IMR-90 (cell line): ENCODE results near the gene TRPM6. TPM values are rescaled to one million over a fixed set of nuclear protein-coding genes. Genes with fewer than 3 reads are reported as not detected.

Experiments
- ATAC-seq: fragments of 200-7000 bp; cut with Tn5 transposase; 2 replicates; pipeline ENCODE4 v1.9.1; 2020; ENCODE audit warnings: low read depth, mild to moderate bottlenecking, moderate library complexity
- BruUV-seq: library from RNA; stranded (reverse); fragments of 400-500 nt; replicated peaks from 2 replicates; lab custom pipeline; 2021; lab: Mats Ljungman, UMichigan
- CTCF ChIA-PET: fragments of 300-600 bp; formaldehyde crosslinking; extraction: SDS; loops from one replicate; lab custom pipeline; 2021; ENCODE audit warnings: antibody characterized with exemption; lab: Yijun Ruan, JAX
- POLR2A ChIA-PET: fragments of 300-600 bp; sonication (Branson Sonifier 250); formaldehyde crosslinking; loops from one replicate; lab custom pipeline; 2022; ENCODE audit warnings: antibody characterized with exemption; ENCODE audit not compliant: unreplicated experiment; lab: Charles Lee
- DNase-seq: peaks from one replicate; pipeline ENCODE4 v3.0.0; 2013
- H2AFZ ChIP-seq: replicated peaks from 2 replicates; pipeline ENCODE3; 2013; ENCODE audit warnings: low read length, mild to moderate bottlenecking; ENCODE audit not compliant: poor library complexity
- H2AK5ac ChIP-seq: 2 replicates; pipeline ENCODE4 v1.6.1; 2013; ENCODE audit warnings: low read depth, low read length, inconsistent platforms
- H2AK9ac ChIP-seq: replicated peaks from 2 replicates; pipeline ENCODE3; 2013; ENCODE audit warnings: mild to moderate bottlenecking, low read depth, low read length, moderate library complexity; ENCODE audit not compliant: poor library complexity
- H2BK120ac ChIP-seq: 2 replicates; pipeline ENCODE4 v1.6.1; 2013; ENCODE audit warnings: low read depth, low read length, inconsistent platforms
- H2BK15ac ChIP-seq: 3 replicates; pipeline ENCODE4 v1.6.1; 2013; ENCODE audit warnings: low read depth, low read length, inconsistent platforms
- H2BK20ac ChIP-seq: 2 replicates; pipeline ENCODE4 v1.6.1; 2013; ENCODE audit warnings: low read depth, mild to moderate bottlenecking, inconsistent platforms, low read length, moderate library complexity
- H2BK5ac ChIP-seq: 2 replicates; pipeline ENCODE4 v1.6.1; 2013; ENCODE audit warnings: mild to moderate bottlenecking, low read depth, low read length, inconsistent platforms; ENCODE audit not compliant: poor library complexity, severe bottlenecking
- H3K14ac ChIP-seq: replicated peaks from 2 replicates; pipeline ENCODE4 v1.6.1; 2013; ENCODE audit warnings: low read depth, low read length, inconsistent platforms
- H3K18ac ChIP-seq: 2 replicates; pipeline ENCODE4 v1.6.1; 2013; ENCODE audit warnings: low read depth, low read length, control low read depth
- H3K23ac ChIP-seq: 2 replicates; pipeline ENCODE4 v1.6.1; 2013; ENCODE audit warnings: low read depth, low read length, inconsistent platforms
- H3K27ac ChIP-seq: 2 replicates; pipeline ENCODE4 v1.5.1; 2013; ENCODE audit warnings: mild to moderate bottlenecking, control low read depth, low read length; ENCODE audit not compliant: insufficient read depth
- H3K27me3 ChIP-seq: 2 replicates; pipeline ENCODE4 v1.6.1; 2013; ENCODE audit warnings: low read length; ENCODE audit not compliant: control insufficient read depth, insufficient read depth
- H3K36me3 ChIP-seq: 2 replicates; pipeline ENCODE4 v1.6.1; 2013; ENCODE audit warnings: low read length, mixed read lengths; ENCODE audit not compliant: control insufficient read depth, insufficient read depth
- H3K4ac ChIP-seq: 2 replicates; pipeline ENCODE4 v1.6.1; 2013; ENCODE audit warnings: low read depth, low read length, inconsistent platforms
- H3K4me1 ChIP-seq: 2 replicates; pipeline ENCODE4 v1.6.1; 2013; ENCODE audit warnings: low read length, mixed read lengths; ENCODE audit not compliant: control insufficient read depth, insufficient read depth
- H3K4me2 ChIP-seq: 2 replicates; pipeline ENCODE4 v1.6.1; 2013; ENCODE audit warnings: low read depth, mild to moderate bottlenecking, control low read depth, low read length, moderate library complexity
- H3K4me3 ChIP-seq: 2 replicates; pipeline ENCODE4 v1.5.1; 2013; ENCODE audit warnings: low read depth, mild to moderate bottlenecking, control low read depth, low read length, moderate library complexity; ENCODE audit not compliant: insufficient read depth
- H3K56ac ChIP-seq: 2 replicates; pipeline ENCODE4 v1.6.1; 2013; ENCODE audit warnings: low read length, inconsistent platforms; ENCODE audit not compliant: insufficient read depth; ENCODE audit errors: extremely low read depth
- H3K79me1 ChIP-seq, 2 experiments: 2 replicates each; pipeline ENCODE4 v1.6.1; 2013; ENCODE audit warnings: low read length in 2 of 2, inconsistent platforms in 1 of 2, low read depth in 1 of 2
- H3K9ac ChIP-seq: 2 replicates; pipeline ENCODE4 v1.6.1; 2013; ENCODE audit warnings: low read depth, low read length, control low read depth
- H3K9me1 ChIP-seq: 2 replicates; pipeline ENCODE4 v1.6.1; 2013; ENCODE audit warnings: low read length, inconsistent platforms; ENCODE audit not compliant: insufficient read depth
- H3K9me3 ChIP-seq: 2 replicates; pipeline ENCODE4 v1.6.1; 2013; ENCODE audit warnings: low read length; ENCODE audit not compliant: control insufficient read depth, insufficient read depth
- H4K20me1 ChIP-seq: 2 replicates; pipeline ENCODE4 v1.6.1; 2013; ENCODE audit warnings: low read length, inconsistent platforms; ENCODE audit not compliant: insufficient read depth
- H4K5ac ChIP-seq: 2 replicates; pipeline ENCODE4 v1.6.1; 2013; ENCODE audit warnings: mild to moderate bottlenecking, low read depth, low read length, control low read depth
- H4K8ac ChIP-seq, 2 experiments: 2 replicates each; pipeline ENCODE4 v1.6.1; 2013; ENCODE audit warnings: low read depth in 2 of 2, low read length in 2 of 2, control low read depth in 1 of 2, inconsistent platforms in 1 of 2
- H4K91ac ChIP-seq: 2 replicates; pipeline ENCODE4 v1.6.1; 2013; ENCODE audit warnings: low read depth, low read length, inconsistent platforms; ENCODE audit not compliant: insufficient read depth
- BHLHE40 ChIP-seq: fragments of 150-350 bp; IDR thresholded peaks from 2 replicates; pipeline ENCODE4 v1.6.1; 2016; ENCODE audit warnings: mild to moderate bottlenecking, low read depth, low read length
- CEBPB ChIP-seq: IDR thresholded peaks from 2 replicates; pipeline ENCODE4 v1.6.1; 2012; ENCODE audit warnings: low read depth, low read length, improper control_type of control experiment
- CHD1 ChIP-seq: IDR thresholded peaks from 2 replicates; pipeline ENCODE4 v1.6.1; 2012; ENCODE audit warnings: low read depth, low read length, improper control_type of control experiment
- CTCF ChIP-seq: conservative IDR thresholded peaks from 2 replicates; pipeline ENCODE4 v1.5.1; 2012; ENCODE audit warnings: mild to moderate bottlenecking, low read depth, low read length, improper control_type of control experiment
- MAFK ChIP-seq: IDR thresholded peaks from 2 replicates; pipeline ENCODE4 v1.6.1; 2012; ENCODE audit warnings: low read depth, low read length, improper control_type of control experiment
- MAZ ChIP-seq: IDR thresholded peaks from 2 replicates; pipeline ENCODE4 v1.6.1; 2012; ENCODE audit warnings: low read depth, mild to moderate bottlenecking, low read length, improper control_type of control experiment, moderate library complexity, borderline replicate concordance
- MXI1 ChIP-seq: IDR thresholded peaks from 2 replicates; pipeline ENCODE4 v1.6.1; 2012; ENCODE audit warnings: low read depth, mild to moderate bottlenecking, low read length, moderate library complexity, borderline replicate concordance
- NFE2L2 ChIP-seq: fragments of 150-350 bp; IDR thresholded peaks from 2 replicates; pipeline ENCODE4 v1.6.1; 2016; ENCODE audit warnings: low read depth, mild to moderate bottlenecking, low read length
- POLR2A ChIP-seq: IDR thresholded peaks from 2 replicates; pipeline ENCODE4 v1.6.1; 2012; ENCODE audit warnings: mild to moderate bottlenecking, low read depth, low read length
- RAD21 ChIP-seq: IDR thresholded peaks from 2 replicates; pipeline ENCODE4 v1.6.1; 2012; ENCODE audit warnings: low read length, improper control_type of control experiment
- RCOR1 ChIP-seq: IDR thresholded peaks from 2 replicates; pipeline ENCODE4 v1.6.1; 2012; ENCODE audit warnings: mild to moderate bottlenecking, low read length, improper control_type of control experiment; ENCODE audit not compliant: insufficient replicate concordance
- RFX5 ChIP-seq: IDR thresholded peaks from 2 replicates; pipeline ENCODE4 v1.8.0; 2012; ENCODE audit warnings: low read depth, mild to moderate bottlenecking, low read length, moderate library complexity
- USF2 ChIP-seq: fragments of 150-350 bp; IDR thresholded peaks from 2 replicates; pipeline ENCODE4 v1.6.1; 2017; ENCODE audit warnings: mild to moderate bottlenecking, antibody characterized with exemption, low read length, low read depth
- WGBS, 2 experiments: methylation state at CpG; one replicate each; pipeline versions ENCODE4 v1.1.5 to v1.1.7; 2013; ENCODE audit warnings: missing lambda C conversion rate in 2 of 2; ENCODE audit not compliant: insufficient read length in 1 of 2; ENCODE audit errors: extremely low coverage in 2 of 2; 5-methylcytosine and 5-hydroxymethylcytosine counted together
- dilution Hi-C: fragments of 300-500 bp; cut with HindIII; formaldehyde crosslinking; loops from one replicate; pipeline ENCODE4 v1.14.3; 2018; ENCODE audit warnings: low sequenced_read_pairs; ENCODE audit not compliant: unreplicated experiment
- in situ Hi-C: fragments of 300-500 bp; cut with MboI; formaldehyde crosslinking; loops from 3 replicates; pipeline ENCODE4 v1.14.3; 2019; ENCODE audit warnings: low sequenced_read_pairs, inconsistent platforms, mixed read lengths
- intact Hi-C: fragments of 100-400 bp; cut with micrococcal nuclease; formaldehyde crosslinking; loops from 2 replicates; pipeline ENCODE4 v1.10.0; 2022
- polyA plus RNA-seq, 3 experiments: library from polyadenylated mRNA; depleted of rRNA; stranded (reverse); fragments of >200 nt; gene quantifications; 2 replicates each; pipeline ENCODE4 v1.2.3, GENCODE V29; 2012; ENCODE audit warnings: low replicate concordance in 1 of 3
- total RNA-seq: library from RNA; depleted of rRNA; stranded (reverse); fragments of >200 nt; gene quantifications from 2 replicates; pipeline ENCODE4 v1.2.3, GENCODE V29; 2012

TRPM6 gene
- total and polyA plus RNA-seq, 2 of the 4 experiments (the other 2 are of a cell fraction) = under 0.01 to 0.02 TPM

- H3K4me2 ChIP-seq = peak overlapping the region; percentile 40; the same call in 1 of the 2 replicates
- H3K9me1 ChIP-seq = no peaks in the 10 kb centered on the region
- H4K91ac ChIP-seq = no peak overlapping the region
- no peaks in the 10 kb centered on the region for H4K20me1 ChIP-seq
- H3K4ac ChIP-seq = no peak overlapping the region
- no peak overlapping the region for H2BK5ac ChIP-seq
- BruUV-seq = no TSS peak
- H3K79me1 ChIP-seq = no peaks in the 10 kb centered on the region
- H4K5ac ChIP-seq = no peak overlapping the region
- no peak overlapping the region for H2BK15ac ChIP-seq
- no peak overlapping the region for H2BK20ac ChIP-seq
- intact Hi-C loops = no loop called here
- CTCF ChIA-PET = interaction anchor here (1.5 kb wide), 1 partner anchor 14 kb away, joined by 5 read pairs; no protein-coding TSS in a partner anchor
- H3K27me3 ChIP-seq = peaks cover 4% of the 10 kb centered on the region
- H3K9ac ChIP-seq = no peak overlapping the region
- ATAC-seq (no peak), DNase-seq (no peak)
- H3K4me1 ChIP-seq = no peaks in the 10 kb centered on the region
- no peak overlapping the region for H3K18ac ChIP-seq
- no peak overlapping the region for H3K27ac ChIP-seq
- no peak overlapping the region for H2AK5ac ChIP-seq
- H3K36me3 ChIP-seq = no peaks in the 10 kb centered on the region
- no peak overlapping the region for H2AK9ac ChIP-seq
- H3K23ac ChIP-seq = no peak overlapping the region
- POLR2A ChIA-PET = no interaction called here
- H3K14ac ChIP-seq = no peak overlapping the region
- no peaks in the 10 kb centered on the region for H3K9me3 ChIP-seq
- no CpG with 5 or more reads among the region's 9 CpGs for WGBS, 2 experiments
- no peak overlapping the region for H3K56ac ChIP-seq
- no peak overlapping the region for H4K8ac ChIP-seq
- H3K4me3 ChIP-seq = no peak overlapping the region
- TF ChIP-seq POLR2A (no peak), MAFK (no peak), MXI1 (no peak), CTCF (no peak), CEBPB (no peak), RAD21 (no peak), RCOR1 (no peak), USF2 (no peak), NFE2L2 (no peak), CHD1 (no peak), RFX5 (no peak), MAZ (no peak), BHLHE40 (no peak)
- H2AFZ ChIP-seq = no peak overlapping the region
- no peak overlapping the region for H2BK120ac ChIP-seq
- dilution Hi-C loops = no loop called here
- in situ Hi-C loops = no loop called here
Observed at GRCh38 chr9:74729136-74729695, 158.5 kb downstream of the TRPM6 start.
